Measurements from ENCODE around the gene DES.

GRCh38 chr2:219403861-219404260, 14.3 kb upstream of the DES start:
- TF ChIP-seq CTCF (IDR thresholded peaks at IDR 0.05) (no peak), POLR2A (IDR thresholded peaks at IDR 0.05) (no peak)

Data from uterus (tissue), 2 donors.